GM19193 (cell line): ENCODE measurements around the gene COPA.

ENCODE experiments used
- POLR2A ChIP-seq: IDR thresholded peaks from 4 replicates; pipeline ENCODE4 v1.6.1; 2011; ENCODE audit not compliant: insufficient read depth, insufficient read length; ENCODE audit errors: extremely low read depth

Gene COPA

GRCh38 chr1:160346958-160347357 lies 3.9 kb upstream of the COPA start:
- TF ChIP-seq POLR2A = no peak

GRCh38 chr1:160346463-160346862 lies 3.4 kb upstream of the COPA start:
- no peak for TF ChIP-seq POLR2A

- TF ChIP-seq POLR2A = no peak
Measured at GRCh38 chr1:160344936-160345335, 1.9 kb upstream of the COPA start.

- no peak for TF ChIP-seq POLR2A
Measured at GRCh38 chr1:160344241-160344640, 1.2 kb upstream of the COPA start.

- no peak for TF ChIP-seq POLR2A
Measured at GRCh38 chr1:160342526-160342925, 524 bp downstream of the COPA start.

DNA sequence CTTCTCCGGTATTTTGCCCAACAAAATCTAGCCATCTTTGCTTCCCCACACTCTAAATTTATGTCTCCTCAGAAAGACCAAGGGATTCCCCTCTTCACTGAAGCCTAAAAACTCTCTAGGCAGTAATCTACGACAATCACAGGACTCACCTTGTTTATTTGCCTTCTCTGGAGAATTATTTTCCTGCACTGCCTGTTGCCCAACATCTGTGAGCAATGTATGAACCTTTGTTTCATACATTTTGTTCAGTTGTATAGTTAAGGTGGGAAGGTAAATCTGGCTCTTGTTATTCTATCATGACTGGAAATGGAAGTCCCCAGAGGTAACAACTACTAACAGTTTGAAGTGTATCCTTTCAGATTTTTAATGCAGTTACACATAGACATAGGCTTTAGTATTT lies 2.2 kb downstream of the COPA start:
- TF ChIP-seq POLR2A = no peak

DNA sequence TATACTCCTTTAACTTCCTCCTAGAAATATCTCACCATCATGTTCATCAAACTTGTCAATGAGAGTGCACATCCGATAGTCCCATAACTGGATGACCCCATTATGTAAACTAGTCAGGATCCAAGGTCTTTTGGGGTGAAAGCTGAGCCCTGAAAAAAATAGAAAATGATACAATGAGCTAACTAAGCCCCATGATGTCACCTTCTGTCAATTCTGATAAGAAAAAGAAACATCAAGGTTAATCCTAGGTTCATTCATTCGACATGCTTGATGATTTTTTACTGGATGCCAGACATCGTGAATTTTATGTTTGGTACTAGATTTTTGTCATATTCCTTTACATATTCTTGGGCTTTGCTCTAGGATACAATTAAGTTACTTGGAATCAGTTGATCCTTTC lies 2.9 kb downstream of the COPA start:
- TF ChIP-seq POLR2A = no peak

DNA sequence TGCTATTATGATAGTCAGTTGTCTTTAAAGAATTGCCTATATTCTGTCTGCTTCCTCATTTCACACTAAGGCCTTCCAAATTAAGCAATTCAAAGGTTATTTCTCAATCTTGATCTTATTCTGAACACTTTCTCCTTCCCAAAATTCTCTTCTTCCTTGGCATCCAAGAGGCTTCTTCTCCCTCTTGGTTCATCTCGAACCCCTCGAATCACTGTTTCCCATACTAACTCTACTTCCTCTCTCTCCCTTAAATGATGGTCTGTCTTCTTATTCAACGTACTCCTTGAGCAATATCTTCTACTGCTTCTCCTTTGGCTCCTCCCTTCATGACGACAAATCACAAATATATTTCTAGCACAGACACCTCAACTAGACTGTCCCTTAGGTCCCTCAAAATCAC lies 4.5 kb downstream of the COPA start:
- TF ChIP-seq POLR2A = no peak

- TF ChIP-seq POLR2A = no peak
Measured at GRCh38 chr1:160332516-160332915, 10.5 kb downstream of the COPA start.

GRCh38 chr1:160330119-160330518 lies 12.9 kb downstream of the COPA start:
- no peak for TF ChIP-seq POLR2A

GRCh38 chr1:160328184-160328583 lies 14.9 kb downstream of the COPA start:
- TF ChIP-seq POLR2A = no peak

GRCh38 chr1:160326418-160326817 lies 16.6 kb downstream of the COPA start:
- TF ChIP-seq POLR2A = no peak

DNA sequence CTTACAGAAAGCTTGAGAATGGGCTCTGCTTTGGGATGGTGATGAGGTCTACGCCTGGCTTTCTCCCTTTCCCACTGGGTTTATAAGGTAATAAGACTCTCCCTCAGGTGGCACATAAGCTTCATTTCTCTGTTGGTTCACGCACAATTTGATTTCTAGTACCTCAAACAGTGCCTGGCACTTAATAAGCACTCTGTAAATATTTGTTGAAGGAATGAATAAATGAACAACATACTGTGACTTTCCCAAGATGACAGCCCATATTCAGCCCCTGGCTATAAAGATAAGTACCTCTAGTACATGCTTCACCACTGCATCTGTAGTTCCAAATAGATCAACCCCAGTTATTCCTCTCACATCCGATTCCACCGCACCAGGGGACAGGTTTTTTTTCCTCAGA lies 17.8 kb downstream of the COPA start:
- TF ChIP-seq POLR2A = no peak

DNA sequence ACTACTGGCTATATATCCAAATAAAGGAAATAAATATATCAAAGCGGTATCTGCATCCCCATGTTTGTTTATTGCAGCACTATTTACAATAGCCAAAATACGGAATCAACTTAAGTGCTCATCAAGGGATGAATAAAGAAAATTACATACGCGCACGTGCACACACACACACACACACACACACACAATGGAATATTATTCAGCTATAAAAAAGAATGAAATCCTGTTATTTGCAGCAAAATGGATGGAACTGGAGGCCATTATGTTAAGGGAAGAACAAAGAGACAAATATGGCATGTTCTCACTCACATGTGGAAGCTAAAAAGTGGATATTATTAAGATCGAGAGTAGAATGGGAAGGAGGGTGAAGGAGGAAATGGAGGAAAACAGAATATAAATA lies 20.2 kb downstream of the COPA start:
- TF ChIP-seq POLR2A = no peak

GRCh38 chr1:160315359-160315758 lies 27.7 kb downstream of the COPA start:
- no peak for TF ChIP-seq POLR2A

GRCh38 chr1:160309571-160309970 lies 33.5 kb downstream of the COPA start:
- no peak for TF ChIP-seq POLR2A

- TF ChIP-seq POLR2A = no peak
Measured at GRCh38 chr1:160309185-160309557, 33.9 kb downstream of the COPA start.

DNA sequence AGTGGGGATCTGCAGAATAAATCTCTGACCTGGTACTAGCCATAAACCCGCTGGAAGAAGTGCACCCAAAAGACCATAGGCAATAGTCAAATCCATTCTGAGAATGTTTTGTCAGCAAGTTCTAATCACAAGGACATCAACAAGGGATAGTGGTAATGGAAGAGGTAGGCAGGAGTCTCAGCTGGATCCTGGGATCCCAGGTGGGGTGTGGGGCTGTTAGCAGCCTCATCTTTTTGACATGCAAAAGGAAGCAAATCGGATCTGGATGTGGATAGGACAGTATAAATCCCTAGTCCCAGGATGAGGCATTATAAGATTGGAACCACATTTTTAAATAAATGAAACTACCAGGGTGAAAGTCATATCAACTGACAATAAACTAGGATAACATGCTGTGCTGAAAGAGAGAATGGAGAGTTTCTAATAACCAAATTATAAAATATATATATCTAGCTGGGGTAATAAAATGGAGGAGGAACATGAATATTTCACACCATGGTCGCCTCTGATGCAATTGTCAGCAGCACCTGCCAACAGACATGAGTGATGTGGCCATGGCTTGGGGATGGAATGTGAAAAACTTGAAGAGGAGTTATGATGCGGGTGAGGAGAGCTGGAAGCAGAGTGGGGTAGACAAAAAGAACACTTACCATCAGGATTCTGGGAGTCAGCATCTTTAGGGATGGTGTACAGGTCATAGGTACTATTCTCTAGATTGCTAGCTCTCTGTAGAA lies 34.4 kb downstream of the COPA start:
- TF ChIP-seq POLR2A = no peak

DNA sequence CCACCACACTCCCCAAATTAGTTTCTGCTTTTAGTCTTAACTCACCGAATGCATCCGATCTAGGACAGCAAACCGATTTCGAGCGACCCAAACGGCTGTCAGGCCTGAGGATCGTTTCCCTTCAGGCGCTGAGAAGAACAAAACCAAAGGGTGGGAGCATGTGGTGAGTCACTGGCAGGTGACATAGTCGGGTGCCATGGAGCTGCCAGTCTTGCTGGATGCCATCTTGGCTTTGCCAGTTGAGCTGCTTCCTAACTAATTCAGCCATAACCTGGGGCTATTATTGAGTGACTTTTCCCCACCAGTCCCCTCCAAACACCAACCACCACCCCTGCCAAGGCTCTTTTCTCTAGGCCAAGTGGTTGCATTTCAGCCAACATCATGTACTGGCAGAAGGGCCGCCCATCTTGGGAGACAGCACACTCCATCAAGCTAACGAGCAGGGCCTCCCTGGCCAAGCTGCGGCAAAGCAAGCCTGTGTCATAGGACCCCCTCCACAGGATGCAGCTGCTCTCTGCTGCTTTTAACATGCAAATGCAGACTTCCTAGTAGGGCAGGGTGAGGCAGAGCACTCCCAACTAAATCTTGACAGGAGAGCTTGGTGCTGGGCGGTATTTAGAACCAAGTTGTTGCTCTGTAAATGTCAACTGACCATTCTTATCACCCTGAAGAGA lies 35.8 kb downstream of the COPA start:
- no peak for TF ChIP-seq POLR2A
